H1 (cell line): Measurements from ENCODE around the gene CMPK2. TPM values are rescaled to one million over a fixed set of nuclear protein-coding genes. Genes with fewer than 3 reads are reported as not detected.

ENCODE experiments used
- FOSL1 ChIP-seq: IDR thresholded peaks from 2 replicates; pipeline ENCODE4 v1.6.1; 2011; ENCODE audit warnings: mild to moderate bottlenecking, low read depth, low read length, moderate library complexity; ENCODE audit not compliant: insufficient read depth
- JUND ChIP-seq: IDR thresholded peaks from 2 replicates; pipeline ENCODE4 v1.6.1; 2011; ENCODE audit warnings: mild to moderate bottlenecking, improper control_type of control experiment, low read length
- POLR2AphosphoS5 ChIP-seq: IDR thresholded peaks from 2 replicates; pipeline ENCODE4 v1.6.1; 2011; ENCODE audit warnings: low read depth, low read length
- polyA plus RNA-seq, 7 experiments: library from polyadenylated mRNA; depleted of rRNA in 3 of 7; stranded (reverse) in 5 of 7; unstranded in 2 of 7; fragments of >200 nt in 5 of 7; fragments of 200-250 nt in 2 of 7; gene quantifications; 1 replicate in 5 of 7; 2 replicates in 1 of 7; 4 replicates in 1 of 7; pipeline versions ENCODE4 v1.2.1 to v1.2.3, GENCODE V29; 2011 to 2013; ENCODE audit warnings: missing spikeins in 2 of 7, mixed read lengths in 2 of 7
- total RNA-seq: library from RNA; stranded (reverse); fragmentation: NEBNext Ultra II Directional; extraction: Animal tissue kit (Norgen Biotek cat#: 25700); gene quantifications from 2 replicates; pipeline ENCODE4 v1.2.1, GENCODE V29; 2021

Gene CMPK2
- total and polyA plus RNA-seq, 2 of the 8 experiments (the other 6 are each of a cell fraction or from before 2014, with no cell fraction given) = 0.28 to 0.53 TPM

GRCh38 chr2:6913415-6914157 lies 47.9 kb upstream of the CMPK2 start (continued):
- TF ChIP-seq FOSL1 (no peak), JUND (no peak), POLR2AphosphoS5 (no peak)
